NCI-H146 treated with DMSO at 0.1 percent for 48 hours (cell line): ENCODE measurements around the gene TMEM184A.

ENCODE experiments used
- DNase-seq: peaks from one replicate; lab custom pipeline; 2025; ENCODE audit not compliant: unreplicated experiment; lab: John Stamatoyannopoulos, UW

Gene TMEM184A

GRCh38 chr7:1553512-1554210 lies 2.3 kb downstream of the TMEM184A start:
- DNase-seq: no peak

GRCh38 chr7:1552200-1552599 lies 3.8 kb downstream of the TMEM184A start:
- DNase-seq: no peak

DNA sequence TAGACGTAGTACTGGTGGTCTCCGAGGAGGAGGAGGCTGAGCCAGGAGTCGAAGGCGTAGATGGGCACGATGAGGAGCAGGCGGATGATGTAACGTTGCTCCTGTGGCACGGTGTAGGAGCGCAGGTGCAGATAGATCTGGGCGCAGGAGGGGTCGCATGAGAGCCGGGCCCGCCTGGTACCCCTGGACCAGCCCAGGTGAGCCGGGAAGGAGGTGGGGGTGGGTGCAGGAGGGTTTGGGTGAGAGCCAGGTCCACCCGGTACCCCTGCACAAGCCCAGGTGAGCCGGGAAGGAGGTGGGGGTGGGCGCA lies 5.2 kb downstream of the TMEM184A start:
- DNase-seq: no peak

GRCh38 chr7:1550005-1550845 lies 5.8 kb downstream of the TMEM184A start:
- no peak for DNase-seq

DNA sequence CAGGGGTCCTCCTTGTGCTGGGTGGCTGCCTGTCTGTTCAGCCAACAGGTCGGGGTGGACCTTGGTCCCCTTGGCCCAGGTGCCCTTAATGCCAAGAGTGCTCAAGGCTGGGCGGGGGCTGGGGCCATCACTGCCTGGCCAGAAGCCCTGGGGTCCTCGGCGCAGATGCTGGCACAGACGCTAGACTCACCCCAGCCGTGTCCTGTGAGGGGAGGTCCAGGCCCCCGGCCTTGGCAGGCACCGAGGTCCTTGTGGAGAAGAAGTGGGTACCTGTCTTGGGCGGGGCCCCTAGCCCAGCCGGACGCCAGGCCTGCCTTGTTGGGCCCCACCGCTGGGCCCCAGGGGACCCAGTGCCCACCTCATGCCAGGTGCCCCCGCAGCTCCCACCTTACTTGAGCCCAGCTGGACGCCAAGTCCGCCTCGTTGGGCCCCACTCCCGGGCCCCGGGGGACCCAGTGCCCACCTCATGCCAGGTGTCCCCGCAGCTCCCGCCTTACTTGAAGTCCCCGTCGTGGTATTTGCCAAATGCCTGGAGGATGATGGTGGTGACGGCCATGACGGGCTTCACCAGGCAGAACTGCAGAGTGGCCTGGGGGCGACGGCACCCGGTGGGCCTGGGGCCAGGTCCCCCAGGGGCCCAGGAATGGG lies 6.5 kb downstream of the TMEM184A start:
- DNase-seq: no peak

- DNase-seq: no peak
These were observed 7.1 kb downstream of the TMEM184A start for GRCh38 chr7:1548944-1549343.

GRCh38 chr7:1548438-1548831 lies 7.6 kb downstream of the TMEM184A start:
- no peak for DNase-seq

- no peak for DNase-seq
These were observed 8.1 kb downstream of the TMEM184A start for GRCh38 chr7:1547777-1548437.

GRCh38 chr7:1546909-1547776 lies 8.9 kb downstream of the TMEM184A start:
- no peak for DNase-seq

- DNase-seq: no peak
These were observed 9.6 kb downstream of the TMEM184A start for GRCh38 chr7:1546274-1546908.

- no peak for DNase-seq
These were observed 10.4 kb downstream of the TMEM184A start for GRCh38 chr7:1545417-1546246.

GRCh38 chr7:1544896-1545416 lies 11.0 kb downstream of the TMEM184A start:
- no peak for DNase-seq

DNA sequence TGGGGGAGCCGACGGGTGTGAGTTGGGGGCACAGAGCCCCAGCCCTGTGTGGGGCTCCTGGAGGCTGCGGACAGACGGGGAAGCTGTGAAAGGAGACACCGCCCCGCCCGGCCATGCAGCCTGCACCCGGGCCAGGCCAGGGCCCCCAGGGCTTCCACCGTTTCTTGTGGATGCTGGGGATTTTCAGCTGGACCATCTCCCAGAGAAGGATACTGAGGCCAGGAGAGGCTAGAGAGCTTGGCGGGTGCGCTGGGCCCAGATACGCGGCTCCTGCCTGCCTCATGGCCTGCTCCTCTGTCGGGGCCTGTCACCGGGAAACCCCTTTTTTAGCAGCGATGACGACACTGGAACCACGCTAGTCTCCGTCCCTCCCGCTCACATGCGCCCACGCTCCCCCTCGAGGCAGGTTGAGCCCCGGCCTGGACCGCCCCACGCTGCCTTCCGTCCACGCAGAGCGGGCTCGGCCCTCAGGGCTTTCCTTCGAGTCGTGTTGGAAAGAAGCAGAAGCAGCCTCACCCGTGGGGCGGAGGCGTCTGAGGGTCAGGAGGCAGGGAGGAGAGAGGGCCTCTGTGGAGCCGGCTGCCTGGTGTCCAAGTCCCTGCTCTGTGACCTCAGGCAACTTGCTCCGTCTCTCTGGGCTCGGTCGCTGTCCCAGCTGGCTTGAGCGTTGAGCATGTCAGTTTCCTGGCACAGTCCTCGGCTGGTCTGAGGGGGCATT lies 11.7 kb downstream of the TMEM184A start:
- no peak for DNase-seq

- DNase-seq: no peak
These were observed 12.2 kb downstream of the TMEM184A start for GRCh38 chr7:1543826-1544177.

GRCh38 chr7:1542841-1543747 lies 12.9 kb downstream of the TMEM184A start:
- no peak for DNase-seq

DNA sequence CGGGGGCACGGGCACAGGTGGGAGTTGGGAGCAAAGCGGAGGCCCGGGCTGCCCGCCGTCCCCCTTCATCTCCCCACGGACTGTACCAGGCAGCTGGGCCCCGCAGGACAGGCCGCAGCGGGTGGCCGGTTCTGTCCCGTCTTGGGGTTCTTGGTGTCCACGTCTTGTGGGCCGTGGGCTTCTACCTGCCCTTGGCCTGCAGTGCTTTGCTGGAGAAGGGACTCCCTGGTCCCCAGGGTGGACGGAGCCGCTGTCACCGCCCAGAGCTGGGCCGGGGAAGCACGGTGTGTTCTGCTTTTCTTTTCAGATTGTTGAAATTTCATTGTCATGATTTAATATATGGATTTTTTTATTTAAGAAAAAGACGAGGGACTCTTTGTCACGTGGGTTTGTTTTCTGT lies 13.7 kb downstream of the TMEM184A start:
- no peak for DNase-seq

- no peak for DNase-seq
These were observed 14.4 kb downstream of the TMEM184A start for GRCh38 chr7:1541431-1542162.
